HEK293T (cell line): Measurements from ENCODE around the gene CYTH3.

Experiments used
- ELF4 ChIP-seq: fragments of 450-650 bp; IDR thresholded peaks from 2 replicates; pipeline ENCODE4 v1.6.1; 2017; ENCODE audit warnings: antibody characterized with exemption
- FOXM1 ChIP-seq: fragments of 450-650 bp; IDR thresholded peaks from 2 replicates; pipeline ENCODE4 v1.6.1; 2017; ENCODE audit warnings: mild to moderate bottlenecking, borderline replicate concordance
- HDGF ChIP-seq: fragments of 450-650 bp; IDR thresholded peaks from 2 replicates; pipeline ENCODE4 v1.6.1; 2017; ENCODE audit warnings: antibody characterized with exemption, borderline replicate concordance
- SP1 ChIP-seq: fragments of 450-650 bp; IDR thresholded peaks from 2 replicates; pipeline ENCODE4 v1.6.1; 2017

- TF ChIP-seq SP1 (no peak), FOXM1 (no peak), HDGF (no peak), ELF4 (no peak)
Observed at GRCh38 chr7:6276911-6277408, 4.5 kb upstream of the CYTH3 start.
